B cell (primary cell): ENCODE results near the gene WNK2. TPM values are rescaled to one million over a fixed set of nuclear protein-coding genes. Genes with fewer than 3 reads are reported as not detected.

Source experiments
- ATAC-seq: fragments of 200-7000 bp; cut with Tn5 transposase; one replicate; pipeline ENCODE4 v1.10.0; 2021; ENCODE audit warnings: low read depth, mild to moderate bottlenecking, moderate number of reproducible peaks, moderate library complexity
- CTCF ChIA-PET: fragments of 350-600 bp; sonication (Branson Sonifier 250); formaldehyde crosslinking; loops from one replicate; lab custom pipeline; 2021; ENCODE audit warnings: antibody characterized with exemption, inconsistent platforms; lab: Charles Lee
- POLR2A ChIA-PET: fragments of 350-600 bp; sonication (Branson Sonifier 250); formaldehyde crosslinking; loops from one replicate; lab custom pipeline; 2021; ENCODE audit warnings: antibody characterized with exemption; lab: Charles Lee
- DNase-seq: peaks from one replicate; pipeline ENCODE4 v3.0.0; 2013
- H2AFZ ChIP-seq: 2 replicates; pipeline ENCODE4 v1.6.1; 2012; ENCODE audit warnings: mild to moderate bottlenecking, low read depth, low read length; ENCODE audit not compliant: insufficient read depth, poor library complexity, severe bottlenecking
- H3K27ac ChIP-seq, 2 donors: 1 replicate in 1 of 2; 2 replicates in 1 of 2; pipeline ENCODE4 v1.5.1; 2012 to 2013; ENCODE audit warnings: low read length in 2 of 2, mild to moderate bottlenecking in 2 of 2, moderate library complexity in 1 of 2
- H3K27me3 ChIP-seq, 4 experiments: fragments of 200-600 bp in 1 of 4; sonication (generic) in 1 of 4; replicated peaks in 1 of 4; 1 replicate in 2 of 4; 2 replicates in 2 of 4; pipeline versions ENCODE4 v1.6.1 to v1.7.0; 2013 to 2016; ENCODE audit warnings: low read length in 3 of 4, mild to moderate bottlenecking in 2 of 4, mixed read lengths in 1 of 4, moderate library complexity in 1 of 4; ENCODE audit not compliant: insufficient read depth in 4 of 4, control insufficient read depth in 3 of 4; ENCODE audit errors: control extremely low read depth in 1 of 4
- H3K36me3 ChIP-seq, 2 experiments: replicated peaks in 1 of 2; 1 replicate in 1 of 2; 2 replicates in 1 of 2; pipeline versions ENCODE4 v1.6.1 to v1.7.1; 2013; ENCODE audit warnings: low read length in 1 of 2; ENCODE audit not compliant: insufficient read depth in 2 of 2, control insufficient read depth in 1 of 2; ENCODE audit errors: control extremely low read depth in 1 of 2, extremely low read depth in 1 of 2
- H3K4me1 ChIP-seq, 2 donors: fragments of 200-600 bp in 1 of 2; sonication (generic) in 1 of 2; 1 replicate in 1 of 2; 2 replicates in 1 of 2; pipeline versions ENCODE4 v1.5.1 to v1.6.1; 2013 to 2017; ENCODE audit warnings: low read length in 2 of 2; ENCODE audit not compliant: control insufficient read depth in 2 of 2, insufficient read depth in 2 of 2
- H3K4me2 ChIP-seq: replicated peaks from 2 replicates; pipeline ENCODE3; 2012; ENCODE audit warnings: mild to moderate bottlenecking, low read depth, low read length; ENCODE audit not compliant: poor library complexity, severe bottlenecking
- H3K4me3 ChIP-seq, 5 experiments: fragments of 200-600 bp in 1 of 5; sonication (generic) in 1 of 5; 1 replicate in 3 of 5; 2 replicates in 2 of 5; pipeline versions ENCODE4 v1.5.1 to v1.7.0; 2011 to 2016; ENCODE audit warnings: low read length in 4 of 5, mild to moderate bottlenecking in 4 of 5, low read depth in 2 of 5, control low read depth in 1 of 5, moderate library complexity in 1 of 5; ENCODE audit not compliant: insufficient read depth in 1 of 5; ENCODE audit errors: control extremely low read depth in 1 of 5, extremely low read depth in 1 of 5
- H3K79me2 ChIP-seq: fragments of 200-600 bp; sonication (generic); one replicate; pipeline ENCODE4 v1.6.0; 2016; ENCODE audit warnings: low read length; ENCODE audit not compliant: control insufficient read depth, insufficient read depth
- H3K9ac ChIP-seq: fragments of 200-600 bp; sonication (generic); 2 replicates; pipeline ENCODE4 v1.6.1; 2017; ENCODE audit warnings: mild to moderate bottlenecking, low read length, moderate library complexity
- H3K9me3 ChIP-seq, 3 donors: one replicate each; pipeline versions ENCODE4 v1.6.1 to v1.7.1; 2013; ENCODE audit warnings: low read length in 2 of 3; ENCODE audit not compliant: control insufficient read depth in 2 of 3, insufficient read depth in 1 of 3; ENCODE audit errors: control extremely low read depth in 1 of 3
- H4K20me1 ChIP-seq: 2 replicates; pipeline ENCODE4 v1.6.0; 2012; ENCODE audit warnings: mild to moderate bottlenecking, low read length; ENCODE audit not compliant: insufficient read depth, control insufficient read depth, poor library complexity, severe bottlenecking
- H3K27ac Mint-ChIP-seq: one replicate; pipeline ENCODE4 v1.8.0; 2021; ENCODE audit warnings: mixed read lengths
- H3K27me3 Mint-ChIP-seq: one replicate; pipeline ENCODE4 v1.8.0; 2021; ENCODE audit warnings: mixed read lengths
- H3K4me1 Mint-ChIP-seq: one replicate; pipeline ENCODE4 v1.8.0; 2021; ENCODE audit warnings: mixed read lengths
- H3K4me3 Mint-ChIP-seq: one replicate; pipeline ENCODE4 v1.8.0; 2021; ENCODE audit warnings: mixed read lengths
- H3K9me3 Mint-ChIP-seq: one replicate; pipeline ENCODE4 v1.8.0; 2022; ENCODE audit warnings: mixed read lengths; ENCODE audit not compliant: insufficient read depth
- CTCF ChIP-seq: fragments of 200-600 bp; IDR thresholded peaks from one replicate; pipeline ENCODE4 v1.8.0; 2022; ENCODE audit warnings: antibody characterized with exemption, mild to moderate bottlenecking
- EZH2 ChIP-seq: IDR thresholded peaks from 2 replicates; pipeline ENCODE4 v1.6.1; 2012; ENCODE audit warnings: borderline replicate concordance, low read depth, mild to moderate bottlenecking, moderate library complexity, low read length; ENCODE audit not compliant: insufficient read depth, poor library complexity, severe bottlenecking
- WGBS: methylation state at CpG from one replicate; pipeline ENCODE4 v1.1.5; 2013; ENCODE audit warnings: missing lambda C conversion rate; ENCODE audit not compliant: insufficient coverage; 5-methylcytosine and 5-hydroxymethylcytosine counted together
- intact Hi-C: fragments of 100-400 bp; cut with micrococcal nuclease; formaldehyde crosslinking; loops from one replicate; pipeline ENCODE4 v1.10.0; 2022
- polyA plus RNA-seq: library from polyadenylated mRNA; depleted of rRNA; stranded (reverse); fragments of >200 nt; gene quantifications from 2 replicates; pipeline ENCODE4 v1.2.3, GENCODE V29; 2012
- total RNA-seq, 2 donors: library from RNA; stranded (reverse); fragments of 120-200 nt in 1 of 2; gene quantifications; 1 replicate in 1 of 2; 2 replicates in 1 of 2; pipeline versions ENCODE4 v1.2.3 to v1.2.4, GENCODE V29; 2013 to 2022

Gene WNK2
- total and polyA plus RNA-seq, 2 donors (not counting 1 experiment from before 2014, with no cell fraction given): 0.49 TPM; not detected in 1

GRCh38 chr9:93252116-93252780 lies 68.3 kb downstream of the WNK2 start:
- Histone ChIP-seq H3K27ac (no peak overlapping the region), H3K9me3 (no peaks in the 10 kb centered on the region), H3K4me3 (no peak overlapping the region), H3K27me3 (peaks cover 0 to 2% (median 0%) of the 10 kb centered on the region in 4 experiments), H3K36me3 (no peaks in the 10 kb centered on the region), H4K20me1 (no peaks in the 10 kb centered on the region), H3K4me1 (no peaks in the 10 kb centered on the region), H3K4me2 (no peak overlapping the region), H3K9ac (no peak overlapping the region), H2AFZ (no peak overlapping the region), H3K79me2 (no peaks in the 10 kb centered on the region)
- ATAC-seq: no peak
- intact Hi-C loops: no loop called here
- WGBS: 96% methylated on average over 7 of the region's 14 CpGs
- CTCF ChIA-PET: no interaction called here
- Mint-ChIP-seq H3K27ac (no peak overlapping the region), H3K9me3 (no peaks in the 10 kb centered on the region), H3K4me3 (no peak overlapping the region), H3K27me3 (no peaks in the 10 kb centered on the region), H3K4me1 (no peaks in the 10 kb centered on the region)
- no peak for TF ChIP-seq EZH2
- POLR2A ChIA-PET: no interaction called here
- DNase-seq: no peak

- Mint-ChIP-seq H3K4me1 (no peaks in the 10 kb centered on the region), H3K9me3 (no peaks in the 10 kb centered on the region), H3K27ac (no peak overlapping the region), H3K27me3 (no peaks in the 10 kb centered on the region), H3K4me3 (no peak overlapping the region)
- Histone ChIP-seq H3K4me1 (no peaks in the 10 kb centered on the region), H3K27me3 (peaks cover 0 to 2% (median 0%) of the 10 kb centered on the region in 4 experiments), H3K4me3 (no peak overlapping the region), H3K79me2 (no peaks in the 10 kb centered on the region), H3K36me3 (no peaks in the 10 kb centered on the region), H3K9me3 (no peaks in the 10 kb centered on the region), H3K4me2 (no peak overlapping the region), H3K9ac (no peak overlapping the region), H3K27ac (no peak overlapping the region), H4K20me1 (no peaks in the 10 kb centered on the region), H2AFZ (no peak overlapping the region)
- 94% methylated on average over 18 of the region's 20 CpGs for WGBS
- POLR2A ChIA-PET: no interaction called here
- TF ChIP-seq EZH2: no peak
- no peak for TF ChIP-seq CTCF
- no peak for ATAC-seq
- CTCF ChIA-PET: no interaction called here
- intact Hi-C loops: no loop called here
- DNase-seq: no peak
These were observed 69.0 kb downstream of the WNK2 start for GRCh38 chr9:93252781-93253530.
